ENCODE data around the gene TPO.
"Not testable (repeated sequence)": the region's sequence is repeated elsewhere in the genome, so short reads cannot be mapped to it uniquely, and the experiment has no call there.

TPO gene

GRCh38 chr2:1413156-1413710 is at the start of gene TPO:
Gene TPO, plus strand, starts transcription at chr2:1413463. Its CDS starts 946 bp downstream, at chr2:1414409.
- DNase-seq, result no peak

GRCh38 chr2:1366546-1367134 is 46.6 kb upstream of the TPO start:
- DNase-seq, result no peak

GRCh38 chr2:1367601-1368000 is 45.7 kb upstream of the TPO start:
- DNase-seq, result no peak

GRCh38 chr2:1369905-1370304 is 43.4 kb upstream of the TPO start:
- DNase-seq, result no peak

- DNase-seq, result no peak
These were observed 42.8 kb upstream of the TPO start for GRCh38 chr2:1370461-1370860.

GRCh38 chr2:1371082-1371481 is 42.2 kb upstream of the TPO start:
- DNase-seq, result no peak

GRCh38 chr2:1373830-1374229 is 39.4 kb upstream of the TPO start:
- no peak for DNase-seq

GRCh38 chr2:1374287-1374686 is 39.0 kb upstream of the TPO start:
- no peak for DNase-seq

GRCh38 chr2:1375794-1376193 is 37.5 kb upstream of the TPO start:
- DNase-seq, result no peak

- DNase-seq, result no peak
These were observed 35.8 kb upstream of the TPO start for GRCh38 chr2:1377473-1377872.

GRCh38 chr2:1378456-1379150 is 34.7 kb upstream of the TPO start:
- no peak for DNase-seq

GRCh38 chr2:1381644-1382043 is 31.6 kb upstream of the TPO start:
- no peak for DNase-seq

- not testable (repeated sequence) for DNase-seq
These were observed 25.1 kb upstream of the TPO start for GRCh38 chr2:1387954-1388725.

GRCh38 chr2:1390118-1390517 is 23.1 kb upstream of the TPO start:
- not testable (repeated sequence) for DNase-seq

GRCh38 chr2:1393321-1393720 is 19.9 kb upstream of the TPO start:
- DNase-seq, result no peak

GRCh38 chr2:1394709-1395408 is 18.4 kb upstream of the TPO start:
- DNase-seq, result no peak

- no peak for DNase-seq
These were observed 15.9 kb upstream of the TPO start for GRCh38 chr2:1397350-1397749.

GRCh38 chr2:1398191-1398590 is 15.1 kb upstream of the TPO start:
- no peak for DNase-seq

GRCh38 chr2:1400943-1401735 is 12.1 kb upstream of the TPO start:
- no peak for DNase-seq

GRCh38 chr2:1402064-1402463 is 11.2 kb upstream of the TPO start:
- no peak for DNase-seq

GRCh38 chr2:1403565-1403964 is 9.7 kb upstream of the TPO start:
- DNase-seq, result no peak

- DNase-seq, result no peak
These were observed 8.1 kb upstream of the TPO start for GRCh38 chr2:1405124-1405523.

Measured in 8988T (cell line).